SK-N-SH (cell line): ENCODE results near the gene MFAP2. TPM values are rescaled to one million over a fixed set of nuclear protein-coding genes. Genes with fewer than 3 reads are reported as not detected.

Source experiments
- CTCF ChIA-PET: fragments of 300-600, 350-600 bp; formaldehyde crosslinking; extraction: SDS; loops from one replicate; lab custom pipeline; 2021; lab: Yijun Ruan, JAX
- POLR2A ChIA-PET: fragments of 350-600 bp; sonication (Branson Sonifier 250); formaldehyde crosslinking; extraction: SDS; loops from one replicate; lab custom pipeline; 2020; ENCODE audit warnings: antibody characterized with exemption, inconsistent platforms; lab: Yijun Ruan, JAX
- DNase-seq: peaks from one replicate; pipeline ENCODE4 v3.0.0; 2012
- H2AFZ ChIP-seq: fragments of 200-600 bp; sonication (generic); 2 replicates; pipeline ENCODE4 v1.8.1; 2016; ENCODE audit warnings: antibody characterized with exemption, mild to moderate bottlenecking, low read depth
- H3F3A ChIP-seq: fragments of 200-600 bp; sonication (generic); replicated peaks from 2 replicates; pipeline ENCODE3; 2016; ENCODE audit warnings: antibody characterized with exemption, mild to moderate bottlenecking; ENCODE audit not compliant: insufficient read depth
- H3K27ac ChIP-seq, 2 experiments: fragments of 200-500 bp in 1 of 2; fragments of 200-600 bp in 1 of 2; sonication (Bioruptor generic) in 1 of 2; sonication (generic), shearing (Covaris generic) in 1 of 2; 2 replicates each; pipeline versions ENCODE4 v1.5.1 to v1.6.1; 2014 to 2016; ENCODE audit warnings: low read depth in 2 of 2, inconsistent platforms in 1 of 2, low read length in 1 of 2, mild to moderate bottlenecking in 1 of 2, mixed read lengths in 1 of 2
- H3K27me3 ChIP-seq: fragments of 200-600 bp; sonication (generic), shearing (Covaris generic); 2 replicates; pipeline ENCODE4 v1.6.1; 2016; ENCODE audit warnings: mixed run types; ENCODE audit not compliant: insufficient read depth
- H3K36me3 ChIP-seq, 2 experiments: fragments of 200-500 bp in 1 of 2; fragments of 200-600 bp in 1 of 2; sonication (Bioruptor generic) in 1 of 2; sonication (generic) in 1 of 2; replicated peaks in 1 of 2; 2 replicates each; pipeline versions ENCODE3 to v1.5.1; 2014 to 2016; ENCODE audit warnings: low read length in 1 of 2, mild to moderate bottlenecking in 1 of 2; ENCODE audit not compliant: insufficient read depth in 2 of 2, control insufficient read depth in 1 of 2
- H3K4me1 ChIP-seq, 2 experiments: fragments of 200-500 bp in 1 of 2; fragments of 200-600 bp in 1 of 2; sonication (Bioruptor generic) in 1 of 2; sonication (generic), shearing (Covaris generic) in 1 of 2; 2 replicates each; pipeline versions ENCODE4 v1.5.1 to v1.6.1; 2014 to 2016; ENCODE audit warnings: low read depth in 1 of 2, low read length in 1 of 2, mixed run types in 1 of 2; ENCODE audit not compliant: insufficient read depth in 2 of 2, control insufficient read depth in 1 of 2
- H3K4me2 ChIP-seq: fragments of 200-600 bp; sonication (generic), shearing (Covaris generic); 2 replicates; pipeline ENCODE4 v1.6.1; 2017; ENCODE audit warnings: mixed run types
- H3K4me3 ChIP-seq, 2 experiments: fragments of 200-500 bp in 1 of 2; fragments of 200-600 bp in 1 of 2; sonication (Bioruptor generic) in 1 of 2; sonication (generic), shearing (Covaris generic) in 1 of 2; 2 replicates each; pipeline versions ENCODE4 v1.5.1 to v1.8.1; 2014 to 2016; ENCODE audit warnings: low read depth in 2 of 2, inconsistent platforms in 1 of 2, low read length in 1 of 2, mild to moderate bottlenecking in 1 of 2, mixed read lengths in 1 of 2, moderate library complexity in 1 of 2
- H3K79me2 ChIP-seq: fragments of 200-600 bp; sonication (generic); 2 replicates; pipeline ENCODE4 v1.8.1; 2017; ENCODE audit warnings: mild to moderate bottlenecking; ENCODE audit not compliant: insufficient read depth
- H3K9ac ChIP-seq: fragments of 200-600 bp; sonication (generic); 2 replicates; pipeline ENCODE4 v1.6.1; 2017; ENCODE audit warnings: mixed run types
- H3K9me2 ChIP-seq: fragments of 200-600 bp; sonication (generic); 2 replicates; pipeline ENCODE4 v1.6.1; 2017; ENCODE audit warnings: mixed run types
- H3K9me3 ChIP-seq: fragments of 200-600 bp; sonication (generic); 2 replicates; pipeline ENCODE4 v1.6.1; 2017; ENCODE audit warnings: mixed run types, mild to moderate bottlenecking, moderate library complexity
- H4K20me1 ChIP-seq: fragments of 200-600 bp; sonication (generic); 2 replicates; pipeline ENCODE4 v1.6.1; 2017; ENCODE audit warnings: mild to moderate bottlenecking, mixed run types; ENCODE audit not compliant: insufficient read depth
- CHD2 ChIP-seq: fragments of 150-350 bp; IDR thresholded peaks from 2 replicates; pipeline ENCODE4 v1.6.1; 2018; ENCODE audit warnings: low read length; ENCODE audit not compliant: partially characterized antibody
- FOXJ3 ChIP-seq: sonication (generic); formaldehyde crosslinking; IDR thresholded peaks from 2 replicates; pipeline ENCODE4 v1.5.1; 2020; ENCODE audit warnings: mild to moderate bottlenecking, missing genetic modification reagents
- FOXM1 ChIP-seq: IDR thresholded peaks from 2 replicates; pipeline ENCODE4 v1.4.0; 2012; ENCODE audit warnings: low read depth, mild to moderate bottlenecking
- GATA2 ChIP-seq: sonication (generic); formaldehyde crosslinking; IDR thresholded peaks from 2 replicates; pipeline ENCODE4 v1.5.0; 2020; ENCODE audit warnings: mild to moderate bottlenecking, missing genetic modification reagents
- POLR2AphosphoS5 ChIP-seq: IDR thresholded peaks from 2 replicates; pipeline ENCODE4 v1.6.1; 2012; ENCODE audit warnings: low read depth, low read length
- RAD21 ChIP-seq: IDR thresholded peaks from 2 replicates; pipeline ENCODE4 v1.6.1; 2012; ENCODE audit warnings: mild to moderate bottlenecking, low read length
- RXRA ChIP-seq: IDR thresholded peaks from 2 replicates; pipeline ENCODE4 v1.4.0; 2012; ENCODE audit warnings: low read depth, mild to moderate bottlenecking, borderline replicate concordance
- SMC3 ChIP-seq: IDR thresholded peaks from 2 replicates; pipeline ENCODE4 v1.6.1; 2012; ENCODE audit warnings: low read depth, low read length, improper control_type of control experiment
- TCF12 ChIP-seq: IDR thresholded peaks from 2 replicates; pipeline ENCODE4 v1.4.0; 2012
- ZBTB33 ChIP-seq: IDR thresholded peaks from 2 replicates; pipeline ENCODE4 v1.4.0; 2012; ENCODE audit warnings: low read depth, borderline replicate concordance
- whole genome bisulfite sequencing: methylation state at CpG from one replicate; pipeline ENCODE4 v1.1.6; 2017; ENCODE audit warnings: low lambda C conversion rate; 5-methylcytosine and 5-hydroxymethylcytosine counted together
- polyA plus RNA-seq, 3 experiments: library from polyadenylated mRNA; depleted of rRNA; stranded (reverse); fragments of >200 nt; gene quantifications; 2 replicates each; pipeline ENCODE4 v1.2.3, GENCODE V29; 2012
- TF ChIP-seq, protein P1 (sequence below): fragments of 200-600 bp; sonication (generic); IDR thresholded peaks from 2 replicates; pipeline ENCODE4 v1.6.1; 2017; ENCODE audit warnings: antibody characterized with exemption, mild to moderate bottlenecking, moderate library complexity
- TF ChIP-seq, protein P2 (sequence below): fragments of 150-350 bp; IDR thresholded peaks from 2 replicates; pipeline ENCODE4 v1.6.1; 2016; ENCODE audit warnings: mild to moderate bottlenecking, low read depth, low read length
- TF ChIP-seq, protein P3 (sequence below): IDR thresholded peaks from 2 replicates; pipeline ENCODE4 v1.6.1; 2012; ENCODE audit warnings: mild to moderate bottlenecking, low read depth, low read length, moderate library complexity

Gene MFAP2
- polyA plus RNA-seq, 1 of the 3 experiments (the other 2 are of a cell fraction), result 189 TPM

GRCh38 chr1:17008208-17008855 lies 27.9 kb upstream of the MFAP2 start (continued):
- TF ChIP-seq ZBTB33 (no peak), CHD2 (no peak)

GRCh38 chr1:17007121-17007520 lies 26.7 kb upstream of the MFAP2 start:
- ChIA-PET CTCF (interaction anchor here (1.0 to 2.2 kb wide), 4 partner anchors 20 to 55 kb away, joined by 3 to 9 read pairs (median 4); no protein-coding TSS in a partner anchor), POLR2A (interaction anchor here (1.0 to 1.5 kb wide), 2 partner anchors 20 to 29 kb away, joined by 3 to 4 read pairs; no protein-coding TSS in a partner anchor)
- no peak overlapping the region for H3K4me2 ChIP-seq
- no peaks in the 10 kb centered on the region for H3K9me3 ChIP-seq
- peaks cover 16 to 21% of the 10 kb centered on the region in 2 experiments; a peak in 2 of 4 replicates for H3K4me1 ChIP-seq
- H3K9ac ChIP-seq, result no peak overlapping the region
- H3K27me3 ChIP-seq, result no peaks in the 10 kb centered on the region
- H3F3A ChIP-seq, result peaks cover 19% of the 10 kb centered on the region
- no peaks in the 10 kb centered on the region for H3K9me2 ChIP-seq
- no peak overlapping the region for H3K4me3 ChIP-seq
- no peak overlapping the region for H3K27ac ChIP-seq
- DNase-seq, result peak; percentile 12
- peaks cover 3 to 16% of the 10 kb centered on the region in 2 experiments for H3K36me3 ChIP-seq
- 100% methylated on average over 3 of the region's 8 CpGs for WGBS
- peaks cover 24% of the 10 kb centered on the region for H3K79me2 ChIP-seq
- TF ChIP-seq, protein P1, sequence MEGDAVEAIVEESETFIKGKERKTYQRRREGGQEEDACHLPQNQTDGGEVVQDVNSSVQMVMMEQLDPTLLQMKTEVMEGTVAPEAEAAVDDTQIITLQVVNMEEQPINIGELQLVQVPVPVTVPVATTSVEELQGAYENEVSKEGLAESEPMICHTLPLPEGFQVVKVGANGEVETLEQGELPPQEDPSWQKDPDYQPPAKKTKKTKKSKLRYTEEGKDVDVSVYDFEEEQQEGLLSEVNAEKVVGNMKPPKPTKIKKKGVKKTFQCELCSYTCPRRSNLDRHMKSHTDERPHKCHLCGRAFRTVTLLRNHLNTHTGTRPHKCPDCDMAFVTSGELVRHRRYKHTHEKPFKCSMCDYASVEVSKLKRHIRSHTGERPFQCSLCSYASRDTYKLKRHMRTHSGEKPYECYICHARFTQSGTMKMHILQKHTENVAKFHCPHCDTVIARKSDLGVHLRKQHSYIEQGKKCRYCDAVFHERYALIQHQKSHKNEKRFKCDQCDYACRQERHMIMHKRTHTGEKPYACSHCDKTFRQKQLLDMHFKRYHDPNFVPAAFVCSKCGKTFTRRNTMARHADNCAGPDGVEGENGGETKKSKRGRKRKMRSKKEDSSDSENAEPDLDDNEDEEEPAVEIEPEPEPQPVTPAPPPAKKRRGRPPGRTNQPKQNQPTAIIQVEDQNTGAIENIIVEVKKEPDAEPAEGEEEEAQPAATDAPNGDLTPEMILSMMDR, result no peak
- TF ChIP-seq FOXM1, result no peak
- no peak for TF ChIP-seq SMC3
- TF ChIP-seq POLR2AphosphoS5, result no peak
- TF ChIP-seq RXRA, result no peak
- TF ChIP-seq, protein P2, sequence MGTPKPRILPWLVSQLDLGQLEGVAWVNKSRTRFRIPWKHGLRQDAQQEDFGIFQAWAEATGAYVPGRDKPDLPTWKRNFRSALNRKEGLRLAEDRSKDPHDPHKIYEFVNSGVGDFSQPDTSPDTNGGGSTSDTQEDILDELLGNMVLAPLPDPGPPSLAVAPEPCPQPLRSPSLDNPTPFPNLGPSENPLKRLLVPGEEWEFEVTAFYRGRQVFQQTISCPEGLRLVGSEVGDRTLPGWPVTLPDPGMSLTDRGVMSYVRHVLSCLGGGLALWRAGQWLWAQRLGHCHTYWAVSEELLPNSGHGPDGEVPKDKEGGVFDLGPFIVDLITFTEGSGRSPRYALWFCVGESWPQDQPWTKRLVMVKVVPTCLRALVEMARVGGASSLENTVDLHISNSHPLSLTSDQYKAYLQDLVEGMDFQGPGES, result no peak
- TF ChIP-seq TCF12, result no peak
- TF ChIP-seq GATA2 (CRISPR knock-in tag), result no peak
- no peak for TF ChIP-seq RAD21
- TF ChIP-seq, protein P3, sequence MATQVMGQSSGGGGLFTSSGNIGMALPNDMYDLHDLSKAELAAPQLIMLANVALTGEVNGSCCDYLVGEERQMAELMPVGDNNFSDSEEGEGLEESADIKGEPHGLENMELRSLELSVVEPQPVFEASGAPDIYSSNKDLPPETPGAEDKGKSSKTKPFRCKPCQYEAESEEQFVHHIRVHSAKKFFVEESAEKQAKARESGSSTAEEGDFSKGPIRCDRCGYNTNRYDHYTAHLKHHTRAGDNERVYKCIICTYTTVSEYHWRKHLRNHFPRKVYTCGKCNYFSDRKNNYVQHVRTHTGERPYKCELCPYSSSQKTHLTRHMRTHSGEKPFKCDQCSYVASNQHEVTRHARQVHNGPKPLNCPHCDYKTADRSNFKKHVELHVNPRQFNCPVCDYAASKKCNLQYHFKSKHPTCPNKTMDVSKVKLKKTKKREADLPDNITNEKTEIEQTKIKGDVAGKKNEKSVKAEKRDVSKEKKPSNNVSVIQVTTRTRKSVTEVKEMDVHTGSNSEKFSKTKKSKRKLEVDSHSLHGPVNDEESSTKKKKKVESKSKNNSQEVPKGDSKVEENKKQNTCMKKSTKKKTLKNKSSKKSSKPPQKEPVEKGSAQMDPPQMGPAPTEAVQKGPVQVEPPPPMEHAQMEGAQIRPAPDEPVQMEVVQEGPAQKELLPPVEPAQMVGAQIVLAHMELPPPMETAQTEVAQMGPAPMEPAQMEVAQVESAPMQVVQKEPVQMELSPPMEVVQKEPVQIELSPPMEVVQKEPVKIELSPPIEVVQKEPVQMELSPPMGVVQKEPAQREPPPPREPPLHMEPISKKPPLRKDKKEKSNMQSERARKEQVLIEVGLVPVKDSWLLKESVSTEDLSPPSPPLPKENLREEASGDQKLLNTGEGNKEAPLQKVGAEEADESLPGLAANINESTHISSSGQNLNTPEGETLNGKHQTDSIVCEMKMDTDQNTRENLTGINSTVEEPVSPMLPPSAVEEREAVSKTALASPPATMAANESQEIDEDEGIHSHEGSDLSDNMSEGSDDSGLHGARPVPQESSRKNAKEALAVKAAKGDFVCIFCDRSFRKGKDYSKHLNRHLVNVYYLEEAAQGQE, result no peak
- no peak for TF ChIP-seq FOXJ3 (CRISPR knock-in tag)
- TF ChIP-seq, all 33 proteins: peak for 0
- Histone ChIP-seq H2AFZ (no peak overlapping the region), H4K20me1 (peaks cover 35% of the 10 kb centered on the region)
